IPS-18c (cell line): ENCODE results near the gene C12orf42.

ENCODE experiments used
- H3K4me3 ChIP-seq: 2 replicates; pipeline ENCODE4 v1.7.0; 2013; ENCODE audit warnings: low read depth, mild to moderate bottlenecking, low read length, moderate library complexity; ENCODE audit not compliant: insufficient read depth
- H3K9me3 ChIP-seq: one replicate; pipeline ENCODE4 v1.6.1; 2013; ENCODE audit warnings: mild to moderate bottlenecking, low read length, moderate library complexity; ENCODE audit not compliant: control insufficient read depth, insufficient read depth

C12orf42 gene

DNA sequence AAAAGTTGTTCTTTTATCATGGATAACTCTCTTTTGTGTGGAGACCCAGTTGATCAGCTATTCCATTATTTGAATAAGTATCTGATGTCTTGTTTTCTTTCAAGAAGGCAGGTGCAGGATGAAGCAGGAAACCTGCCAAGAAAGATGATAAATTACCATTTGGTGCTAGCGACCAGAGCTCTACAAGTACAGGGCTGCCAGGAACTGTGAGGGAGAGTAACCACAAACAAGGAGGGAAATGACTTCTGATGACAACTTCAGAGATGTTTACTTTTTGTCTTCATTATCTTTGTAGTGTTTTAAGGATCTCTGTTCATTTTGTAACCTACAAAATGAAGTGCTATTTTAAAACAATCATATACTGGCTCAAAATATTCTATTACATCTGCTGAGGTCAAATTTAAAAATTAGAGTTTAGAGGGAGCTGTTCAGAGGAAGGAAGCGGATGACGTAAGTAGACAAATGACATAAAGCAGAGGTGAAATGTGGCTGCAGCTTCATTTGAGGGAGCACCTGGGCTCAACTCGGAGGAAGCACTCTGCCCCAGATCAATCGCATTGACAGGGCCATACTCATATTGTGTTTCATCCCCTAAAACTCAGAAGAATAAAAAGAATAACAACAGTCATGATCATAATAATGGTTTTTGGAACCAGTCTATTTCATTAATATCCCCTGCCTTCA is 226.8 kb downstream of the C12orf42 start:
- Histone ChIP-seq H3K9me3 (no peaks in the 10 kb centered on the region), H3K4me3 (no peak overlapping the region)

DNA sequence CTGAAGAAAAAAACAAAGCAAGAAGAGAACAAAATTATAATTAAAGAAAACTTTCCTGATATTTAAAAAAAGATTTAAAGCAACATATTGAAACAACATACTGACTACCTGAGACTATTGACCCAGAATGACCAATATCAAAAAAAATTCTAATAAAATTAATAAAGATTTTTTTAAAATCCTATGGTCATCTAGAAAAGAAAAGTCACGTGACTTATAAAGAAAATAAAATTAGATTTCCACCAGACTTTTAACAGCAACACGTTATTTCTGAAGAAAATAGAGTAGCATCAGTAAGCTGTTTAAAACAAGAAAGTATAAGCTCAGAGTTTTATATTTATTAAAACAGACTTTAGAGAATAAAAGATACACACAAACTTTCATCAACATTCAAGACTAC is 238.0 kb downstream of the C12orf42 start:
- no peak overlapping the region for H3K4me3 ChIP-seq
- no peaks in the 10 kb centered on the region for H3K9me3 ChIP-seq
